Stimulated activated CD4-positive, alpha-beta T cell treated with anti-CD3 and anti-CD28 coated beads, Interleukin-15, amount 100 ng/mL, for 1 hour (primary cell): ENCODE measurements around the gene CRISP3.
"Not testable (repeated sequence)": the region's sequence is repeated elsewhere in the genome, so short reads cannot be mapped to it uniquely, and the experiment has no call there.

Experiments used
- DNase-seq, 2 donors: peaks; one replicate each; pipeline ENCODE4 v3.0.0-alpha.2; 2020; ENCODE audit warnings: low read depth in 1 of 2, low spot score in 1 of 2

The CRISP3 gene

GRCh38 chr6:49744259-49744658 is at the start of gene CRISP3:
Gene CRISP3, minus strand, starts transcription at chr6:49744388. Its CDS starts 21 bp downstream, at chr6:49744367.
- DNase-seq = no peak

GRCh38 chr6:49790341-49790740 is 46.2 kb upstream of the CRISP3 start:
- no peak for DNase-seq

GRCh38 chr6:49787176-49787575 is 43.0 kb upstream of the CRISP3 start, which contains the start of gene PGK2:
Gene PGK2, minus strand, starts transcription at chr6:49787285. Its CDS starts 98 bp downstream, at chr6:49787187.
- no peak for DNase-seq

- no peak for DNase-seq
Observed at GRCh38 chr6:49784272-49784671, 40.1 kb upstream of the CRISP3 start.

- DNase-seq = no peak
Observed at GRCh38 chr6:49782725-49783124, 38.5 kb upstream of the CRISP3 start.

GRCh38 chr6:49782293-49782692 is 38.1 kb upstream of the CRISP3 start:
- no peak for DNase-seq

- no peak for DNase-seq
Observed at GRCh38 chr6:49776444-49776843, 32.3 kb upstream of the CRISP3 start.

GRCh38 chr6:49775043-49775442 is 30.9 kb upstream of the CRISP3 start:
- no peak for DNase-seq

- DNase-seq = no peak
Observed at GRCh38 chr6:49772285-49772684, 28.1 kb upstream of the CRISP3 start.

- no peak for DNase-seq
Observed at GRCh38 chr6:49766762-49767161, 22.6 kb upstream of the CRISP3 start.

- no peak for DNase-seq
Observed at GRCh38 chr6:49764571-49765236, 20.5 kb upstream of the CRISP3 start.

- DNase-seq = no peak
Observed at GRCh38 chr6:49743429-49743828, 759 bp downstream of the CRISP3 start.

GRCh38 chr6:49739423-49739822 is 4.8 kb downstream of the CRISP3 start:
- no peak for DNase-seq

GRCh38 chr6:49736017-49736508 is 8.1 kb downstream of the CRISP3 start:
- no peak for DNase-seq

GRCh38 chr6:49733680-49734079 is 10.5 kb downstream of the CRISP3 start:
- no peak for DNase-seq

GRCh38 chr6:49732781-49733180 is 11.4 kb downstream of the CRISP3 start:
- DNase-seq = no peak

- no peak for DNase-seq
Observed at GRCh38 chr6:49730251-49730650, 13.9 kb downstream of the CRISP3 start.

- not testable (repeated sequence) for DNase-seq
Observed at GRCh38 chr6:49723917-49724316, 20.3 kb downstream of the CRISP3 start.

GRCh38 chr6:49721297-49721696 is 22.9 kb downstream of the CRISP3 start:
- no peak for DNase-seq

- DNase-seq = no peak
Observed at GRCh38 chr6:49720372-49720771, 23.8 kb downstream of the CRISP3 start.

GRCh38 chr6:49713346-49713745 is 30.8 kb downstream of the CRISP3 start, which contains the start of gene CRISP2:
Gene CRISP2, minus strand, starts transcription at chr6:49713543. Its CDS starts 4,347 bp downstream, at chr6:49709196.
- DNase-seq = no peak

- DNase-seq = no peak
Observed at GRCh38 chr6:49698478-49698877, 45.7 kb downstream of the CRISP3 start.

GRCh38 chr6:49693512-49693911 is 50.7 kb downstream of the CRISP3 start:
- no peak for DNase-seq
